ENCODE measurements around the gene GDF2. TPM values are rescaled to one million over a fixed set of nuclear protein-coding genes. Genes with fewer than 3 reads are reported as not detected.

Gene GDF2
- total RNA-seq, 1 experiment from 2014 or later, result not detected

DNA sequence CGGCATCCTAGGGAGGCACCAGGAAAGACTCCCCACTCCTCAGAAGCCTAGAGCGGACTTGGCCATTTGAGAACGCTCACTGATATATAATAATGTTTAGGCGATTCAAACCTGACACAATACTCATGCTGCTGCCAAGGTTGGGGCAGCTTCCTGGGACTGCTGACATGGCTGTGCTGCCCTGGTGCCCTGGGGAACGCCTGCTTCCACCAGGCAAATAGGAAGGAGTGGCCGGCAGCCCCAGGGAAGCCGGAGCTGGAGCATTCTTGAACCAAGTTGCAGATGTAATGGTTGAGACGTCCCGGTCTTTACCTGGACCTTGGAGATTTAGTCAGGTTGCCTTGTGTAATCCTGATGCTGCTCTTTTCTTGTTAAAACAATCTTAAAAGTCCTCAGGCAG is 13.5 kb upstream of the GDF2 start:
- Histone ChIP-seq H4K8ac (replicated peaks; ENCODE audit: insufficient read length, low read depth, low read length) (no peak overlapping the region), H4K91ac (ENCODE audit: insufficient read length, low read depth, low read length) (no peak overlapping the region), H3K23ac (ENCODE audit: insufficient read length, low read depth, low read length) (no peak overlapping the region), H2BK12ac (ENCODE audit: insufficient read length, low read depth, low read length) (no peak overlapping the region), H3K4me2 (ENCODE audit: insufficient read depth, insufficient read length, low read length) (no peak overlapping the region), H3K56ac (ENCODE audit: insufficient read length, low read depth, low read length) (no peak overlapping the region), H3K4ac (ENCODE audit: low read depth, low read length) (no peak overlapping the region), H3K27ac (ENCODE audit: insufficient read length, low read depth, low read length) (no peak overlapping the region), H3T11ph (ENCODE audit: low read length) (no peak overlapping the region), H3K14ac (ENCODE audit: insufficient read depth, low read length) (no peak overlapping the region; the same call in 1 of the 2 replicates), H3K18ac (ENCODE audit: insufficient read length, low read depth, low read length) (no peak overlapping the region), H3K23me2 (ENCODE audit: insufficient read length, low read depth, low read length, poor library complexity, severe bottlenecking) (no peaks in the 10 kb centered on the region), H3K4me1 (ENCODE audit: insufficient read depth, low read length) (no peaks in the 10 kb centered on the region; the same call in 1 of the 2 replicates), H2AFZ (ENCODE audit: low read length) (no peak overlapping the region), H2BK20ac (ENCODE audit: low read depth, low read length, poor library complexity, severe bottlenecking) (no peak overlapping the region), H3K9me3 (ENCODE audit: control insufficient read depth, low read depth, low read length) (no peaks in the 10 kb centered on the region), H3K79me2 (ENCODE audit: insufficient read depth, low read length) (no peaks in the 10 kb centered on the region), H3K27me3 (ENCODE audit: insufficient read depth, low read length) (no peaks in the 10 kb centered on the region; the same call in 1 of the 2 replicates), H3K9ac (ENCODE audit: extremely low read depth, insufficient read length, low read length) (no peak overlapping the region), H4K5ac (ENCODE audit: insufficient read length, low read depth, low read length) (no peak overlapping the region), H2BK5ac (ENCODE audit: insufficient read length, low read length) (no peak overlapping the region), H3K79me1 (ENCODE audit: insufficient read depth, low read depth, low read length, poor library complexity, severe bottlenecking) (no peaks in the 10 kb centered on the region), H4K20me1 (ENCODE audit: control insufficient read depth, insufficient read depth, insufficient read length) (peaks cover 5% of the 10 kb centered on the region), H2BK120ac (ENCODE audit: low read depth, low read length, poor library complexity, severe bottlenecking) (no peak overlapping the region), H2BK15ac (ENCODE audit: low read depth, low read length) (no peak overlapping the region), H2AK5ac (ENCODE audit: insufficient read length, low read length) (no peak overlapping the region)
- H3K9me3 Mint-ChIP-seq, result no peaks in the 10 kb centered on the region
- no peak overlapping the region for H3K4me3 Mint-ChIP-seq
- H3K27ac Mint-ChIP-seq, result no peak overlapping the region
- TF ChIP-seq, protein P1, sequence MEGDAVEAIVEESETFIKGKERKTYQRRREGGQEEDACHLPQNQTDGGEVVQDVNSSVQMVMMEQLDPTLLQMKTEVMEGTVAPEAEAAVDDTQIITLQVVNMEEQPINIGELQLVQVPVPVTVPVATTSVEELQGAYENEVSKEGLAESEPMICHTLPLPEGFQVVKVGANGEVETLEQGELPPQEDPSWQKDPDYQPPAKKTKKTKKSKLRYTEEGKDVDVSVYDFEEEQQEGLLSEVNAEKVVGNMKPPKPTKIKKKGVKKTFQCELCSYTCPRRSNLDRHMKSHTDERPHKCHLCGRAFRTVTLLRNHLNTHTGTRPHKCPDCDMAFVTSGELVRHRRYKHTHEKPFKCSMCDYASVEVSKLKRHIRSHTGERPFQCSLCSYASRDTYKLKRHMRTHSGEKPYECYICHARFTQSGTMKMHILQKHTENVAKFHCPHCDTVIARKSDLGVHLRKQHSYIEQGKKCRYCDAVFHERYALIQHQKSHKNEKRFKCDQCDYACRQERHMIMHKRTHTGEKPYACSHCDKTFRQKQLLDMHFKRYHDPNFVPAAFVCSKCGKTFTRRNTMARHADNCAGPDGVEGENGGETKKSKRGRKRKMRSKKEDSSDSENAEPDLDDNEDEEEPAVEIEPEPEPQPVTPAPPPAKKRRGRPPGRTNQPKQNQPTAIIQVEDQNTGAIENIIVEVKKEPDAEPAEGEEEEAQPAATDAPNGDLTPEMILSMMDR (conservative IDR thresholded peaks at IDR 0.05), result no peak
- no peaks in the 10 kb centered on the region for H3K36me3 Mint-ChIP-seq (ENCODE audit: insufficient read depth in 1 of 3, low read depth in 3 of 3)
- no peak for DNase-seq
- H3K27me3 Mint-ChIP-seq (ENCODE audit: low read depth), result peaks cover 17% of the 10 kb centered on the region
- H3K4me1 Mint-ChIP-seq, result peaks cover 18 to 22% of the 10 kb centered on the region in 2 experiments
- WGBS (ENCODE audit: extremely low coverage, insufficient read length, low lambda C conversion rate), result no CpG with 5 or more reads among the region's 9 CpGs
